Activated T-cell treated with anti-CD3 and anti-CD28 coated beads for 4 hours (primary cell): Measurements from ENCODE around the gene MRGPRF.

Experiments
- DNase-seq: peaks from one replicate; pipeline ENCODE4 v3.0.0-alpha.2; 2020

Gene MRGPRF, protein sequence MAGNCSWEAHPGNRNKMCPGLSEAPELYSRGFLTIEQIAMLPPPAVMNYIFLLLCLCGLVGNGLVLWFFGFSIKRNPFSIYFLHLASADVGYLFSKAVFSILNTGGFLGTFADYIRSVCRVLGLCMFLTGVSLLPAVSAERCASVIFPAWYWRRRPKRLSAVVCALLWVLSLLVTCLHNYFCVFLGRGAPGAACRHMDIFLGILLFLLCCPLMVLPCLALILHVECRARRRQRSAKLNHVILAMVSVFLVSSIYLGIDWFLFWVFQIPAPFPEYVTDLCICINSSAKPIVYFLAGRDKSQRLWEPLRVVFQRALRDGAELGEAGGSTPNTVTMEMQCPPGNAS

DNA sequence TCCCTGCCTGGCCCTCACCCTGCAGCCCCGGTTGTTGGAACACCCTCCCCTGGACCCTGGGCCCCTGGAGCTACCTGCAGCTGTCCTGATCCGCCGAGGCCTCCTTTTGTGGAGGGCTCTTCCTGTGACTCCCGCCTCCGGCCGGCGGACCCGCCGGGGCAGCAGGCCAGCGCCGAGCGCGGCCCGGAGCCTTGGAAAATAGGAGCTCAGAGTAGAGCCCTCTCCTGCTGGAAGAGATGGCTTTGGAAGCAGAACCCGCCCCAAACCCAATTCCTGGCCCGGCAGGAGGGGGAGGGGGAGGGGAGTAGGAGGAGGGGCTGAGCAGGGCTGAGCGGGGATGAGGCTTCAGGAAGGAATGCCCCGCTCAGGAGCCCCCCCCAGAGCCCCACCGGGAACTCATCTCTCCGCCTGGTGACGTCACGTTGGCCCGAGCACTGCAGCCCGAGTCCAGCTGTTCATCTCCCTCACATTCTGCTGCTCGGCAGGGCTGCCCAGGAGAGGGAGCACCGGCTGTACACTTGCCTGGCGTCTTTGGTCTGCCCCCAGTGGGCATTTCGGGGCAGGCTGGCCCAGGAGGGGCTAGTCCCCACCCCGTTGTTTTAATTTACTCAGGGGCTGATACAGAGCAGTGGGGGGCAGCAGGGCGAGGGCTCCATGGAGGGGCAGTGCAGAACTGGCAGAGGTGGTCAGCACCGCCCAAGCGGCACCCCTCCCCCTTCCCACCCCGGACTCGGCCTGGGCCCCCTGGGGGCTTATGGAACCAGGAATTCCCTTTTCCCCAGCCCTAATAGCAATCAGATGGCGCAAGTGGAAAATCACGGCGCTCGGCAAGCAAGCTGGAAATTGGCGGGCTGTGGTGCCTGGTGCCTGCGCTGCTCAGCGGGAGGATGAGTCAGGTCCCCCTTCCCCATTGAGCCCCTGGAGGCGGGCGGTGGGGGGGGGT, at the start of gene MRGPRF:
Gene MRGPRF (minus strand): TSS at position 238 of the 943 bp plus-strand sequence. CDS start 3,345 bp downstream, outside the sequence.
- no peak for DNase-seq

GRCh38 chr11:69062169-69062855, 49.3 kb upstream of the MRGPRF start:
- no peak for DNase-seq

DNA sequence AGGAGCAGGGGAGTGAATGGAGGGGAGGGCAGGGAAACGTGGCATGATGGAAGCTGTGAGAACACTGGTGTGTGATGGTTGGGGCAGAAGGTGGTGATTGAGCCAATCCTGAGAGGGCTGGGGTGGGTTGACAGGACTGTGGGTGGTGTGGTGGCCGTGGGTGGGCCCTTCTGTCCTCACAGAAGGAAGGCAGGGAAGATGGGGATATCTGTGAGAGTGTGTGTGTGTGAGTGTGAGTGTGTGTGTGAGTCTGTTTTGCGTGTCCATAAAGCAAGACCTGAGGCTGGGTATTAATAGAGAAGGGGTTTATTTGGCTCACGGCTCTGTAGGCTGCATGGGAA, 48.6 kb upstream of the MRGPRF start:
- DNase-seq: no peak

GRCh38 chr11:69060806-69061712, 48.0 kb upstream of the MRGPRF start:
- DNase-seq: no peak

- no peak for DNase-seq
Measured at GRCh38 chr11:69059985-69060384, 46.9 kb upstream of the MRGPRF start.

GRCh38 chr11:69059429-69059828, 46.4 kb upstream of the MRGPRF start:
- no peak for DNase-seq

DNA sequence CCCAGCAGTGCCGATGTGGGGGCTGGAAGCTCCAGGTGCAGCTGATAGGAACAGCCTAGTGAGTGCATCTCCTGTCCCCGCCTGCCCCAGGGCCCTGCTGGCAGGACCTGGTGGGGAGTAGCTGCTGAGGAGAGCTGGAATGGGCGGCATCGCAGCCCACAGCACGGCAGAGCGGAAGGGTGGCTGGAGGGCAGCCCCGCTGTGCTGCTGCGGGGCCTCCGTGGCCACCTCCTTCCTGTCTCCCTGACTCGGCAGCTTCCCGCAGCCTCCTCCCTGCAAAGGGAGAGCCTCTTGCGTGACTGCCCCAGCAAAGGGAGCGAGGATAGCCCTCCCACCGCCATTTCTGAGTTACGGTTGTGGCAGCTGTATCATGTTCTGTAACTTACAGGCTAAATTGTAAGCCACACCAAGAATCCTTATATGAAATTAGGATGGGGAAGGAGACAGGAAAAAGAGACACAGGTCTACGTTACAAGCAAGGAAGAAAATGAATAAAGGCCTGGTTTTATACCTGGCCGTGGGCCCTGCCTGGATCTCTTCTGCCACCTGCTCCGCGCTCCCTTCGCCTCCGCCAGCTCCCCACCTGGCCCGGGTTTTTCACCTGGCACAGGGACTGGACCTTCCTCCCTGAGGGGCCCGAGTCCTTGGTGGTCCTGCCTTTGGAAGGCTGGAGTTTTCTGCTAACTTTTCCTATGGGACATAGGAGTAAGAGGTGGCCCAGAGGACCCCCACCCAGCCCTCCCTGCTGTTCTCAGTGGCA, 45.6 kb upstream of the MRGPRF start:
- no peak for DNase-seq

DNA sequence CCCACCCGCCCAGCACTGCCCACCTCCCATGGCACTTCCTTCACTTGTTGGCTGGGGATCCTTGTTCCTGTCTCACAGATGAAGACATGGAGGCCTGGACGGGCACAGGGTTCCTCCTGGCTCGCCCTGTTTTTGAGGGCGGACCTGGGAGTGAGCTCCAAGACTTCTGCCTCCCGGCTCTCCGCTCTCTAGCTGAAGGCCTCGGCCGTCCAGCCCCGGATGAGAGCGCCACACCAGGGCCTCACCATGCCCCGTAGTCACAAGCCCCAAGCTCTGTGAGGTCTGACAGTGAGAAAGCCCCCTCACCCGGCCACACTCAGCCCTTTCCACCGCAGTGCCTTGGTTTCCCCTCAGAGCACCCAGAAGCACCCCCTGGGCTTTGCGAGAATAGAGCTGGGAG, 44.8 kb upstream of the MRGPRF start:
- DNase-seq: no peak

- DNase-seq: no peak
Measured at GRCh38 chr11:69057236-69057635, 44.2 kb upstream of the MRGPRF start.

- no peak for DNase-seq
Measured at GRCh38 chr11:69055598-69056516, 42.8 kb upstream of the MRGPRF start.

GRCh38 chr11:69055212-69055586, 42.2 kb upstream of the MRGPRF start:
- DNase-seq: no peak

- no peak for DNase-seq
Measured at GRCh38 chr11:69054397-69055211, 41.6 kb upstream of the MRGPRF start.

DNA sequence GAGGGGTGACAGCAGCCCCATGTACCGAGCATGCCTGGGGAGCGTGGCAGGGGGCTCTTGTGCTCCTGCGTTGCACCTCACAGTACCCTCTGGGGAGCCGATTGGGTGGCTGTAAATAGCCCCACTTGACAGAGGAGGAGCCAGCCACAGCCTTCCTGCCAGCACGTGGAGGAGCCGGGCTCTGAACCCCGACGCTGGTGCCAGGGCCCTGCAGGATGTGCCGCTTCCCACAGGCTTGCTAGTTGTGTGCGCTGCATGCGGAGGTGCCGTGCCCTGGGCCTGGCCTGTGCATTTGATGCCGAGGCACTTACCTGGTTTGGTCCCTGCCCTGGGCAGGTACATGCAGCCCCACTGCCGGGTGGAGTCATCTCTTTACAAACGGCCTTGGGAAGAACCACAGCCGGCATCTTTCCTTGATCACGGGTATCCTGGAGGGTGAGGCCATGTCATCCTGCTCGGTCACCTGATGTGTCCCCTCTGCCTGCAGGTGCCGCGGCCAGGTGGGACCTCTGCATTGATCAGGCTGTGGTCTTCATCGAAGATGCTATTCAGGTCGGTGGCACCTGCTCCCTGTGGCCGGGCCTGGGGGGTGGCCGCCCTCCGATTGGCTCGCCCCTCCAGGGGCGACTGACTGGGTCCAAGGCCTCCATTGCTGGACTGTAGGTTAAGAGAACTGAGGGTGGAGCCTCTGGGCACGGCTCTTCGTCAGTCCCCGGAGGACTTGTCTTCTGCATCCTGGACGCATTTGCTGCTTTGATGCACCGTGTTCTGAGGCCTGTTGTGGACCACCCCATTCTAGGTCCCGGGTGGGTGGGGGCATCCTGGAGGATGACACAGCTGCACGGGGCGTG, 40.7 kb upstream of the MRGPRF start:
- DNase-seq: no peak

- DNase-seq: no peak
Measured at GRCh38 chr11:69053169-69053477, 40.1 kb upstream of the MRGPRF start.

DNA sequence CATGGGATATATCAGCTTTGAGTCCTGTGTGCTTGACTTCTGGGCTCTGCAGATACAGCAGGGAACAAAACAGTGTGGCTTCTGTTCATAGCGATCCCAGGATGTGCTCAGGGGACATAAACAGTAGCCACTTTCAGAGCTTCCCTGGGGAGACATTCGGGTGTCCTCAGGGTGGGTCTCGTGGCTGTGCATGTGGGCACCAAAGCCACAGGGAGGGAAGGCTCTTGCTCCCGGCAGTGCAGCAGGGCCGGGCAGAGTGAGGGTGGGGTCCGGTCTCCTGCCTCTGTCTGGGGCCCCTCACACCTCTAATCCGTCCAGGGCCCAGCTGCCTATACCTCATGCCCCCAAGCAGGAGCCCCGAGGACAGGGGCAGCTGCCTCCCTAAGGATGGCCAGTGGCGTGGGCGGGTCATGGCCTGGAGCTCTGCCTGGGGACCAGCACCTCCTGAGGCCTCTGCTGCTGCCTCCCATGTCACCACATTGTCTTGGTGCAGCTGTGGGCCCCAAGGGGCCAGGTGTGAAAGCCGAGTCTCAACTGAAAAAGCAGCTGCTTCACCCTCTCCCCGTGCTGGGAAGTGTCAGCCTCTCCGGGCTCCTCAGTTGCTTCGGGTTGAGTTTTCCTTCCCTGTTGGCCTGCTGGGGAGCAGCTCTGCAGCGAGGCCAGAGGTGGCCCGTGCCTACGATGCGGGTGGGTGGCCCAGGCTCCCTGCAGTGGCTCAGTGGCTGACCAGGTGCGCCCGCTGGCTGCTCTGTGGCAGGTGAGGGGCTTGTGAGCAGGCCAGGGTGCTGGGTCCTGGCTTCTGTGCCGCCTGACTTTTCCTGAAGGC, 39.5 kb upstream of the MRGPRF start:
- no peak for DNase-seq

DNA sequence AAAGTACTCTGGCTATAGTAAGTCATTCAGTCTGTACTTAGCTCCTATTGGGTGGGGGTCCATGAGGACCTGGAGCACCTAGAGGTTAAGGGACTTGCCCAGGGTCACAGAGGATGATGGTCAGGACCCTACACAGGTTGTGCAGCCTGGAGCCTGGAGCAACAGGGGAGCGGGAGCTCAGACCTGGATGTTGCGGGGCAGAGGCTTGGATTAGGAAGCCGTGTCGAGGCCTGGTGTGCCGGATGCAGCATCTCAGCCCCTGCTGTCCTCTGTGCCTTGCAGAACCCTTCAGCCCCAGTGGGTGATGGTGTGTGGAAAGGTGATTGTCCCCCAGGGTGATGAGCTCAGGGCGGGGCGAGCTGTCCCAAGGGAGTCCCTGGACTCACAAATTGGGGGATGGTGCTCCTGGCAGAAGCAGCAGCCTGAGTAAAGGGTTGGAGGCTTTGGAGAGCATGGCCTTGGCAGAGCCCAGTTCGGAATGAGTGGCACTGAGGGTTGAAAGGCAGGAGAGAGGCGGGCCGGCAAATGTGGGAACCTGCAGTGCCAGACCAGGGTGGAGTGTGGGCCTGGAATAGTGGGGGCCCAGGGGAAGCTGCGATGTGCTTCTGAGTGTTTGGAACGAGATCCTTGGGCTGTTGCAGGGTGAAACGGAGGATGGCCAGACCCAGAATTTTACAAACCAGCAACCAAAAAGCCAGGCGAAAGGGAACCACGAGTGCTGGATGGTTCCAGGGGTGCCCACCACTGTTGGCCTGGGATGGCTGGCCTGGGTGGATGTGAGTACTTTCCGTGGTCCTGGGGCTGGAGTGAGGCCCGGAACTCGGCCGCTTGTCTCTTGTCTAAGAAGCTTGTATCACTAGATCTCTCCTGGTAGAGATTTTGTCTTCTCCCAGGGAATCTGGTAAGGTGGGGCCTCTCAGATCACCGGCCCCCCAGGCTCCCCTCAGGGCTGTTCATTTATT, 38.6 kb upstream of the MRGPRF start:
- no peak for DNase-seq
